Muscle of leg (tissue), 11 donors: Measurements from ENCODE around the gene SH3BP4. TPM values are rescaled to one million over a fixed set of nuclear protein-coding genes. Genes with fewer than 3 reads are reported as not detected.

Source experiments
- DNase-seq: peaks from one replicate; pipeline ENCODE4 v3.0.0; 2013
- H3K27ac ChIP-seq: one replicate; pipeline ENCODE4 v1.5.1; 2013; ENCODE audit warnings: mild to moderate bottlenecking, low read length, control low read depth
- H3K27me3 ChIP-seq: one replicate; pipeline ENCODE4 v1.6.1; 2013; ENCODE audit warnings: low read length; ENCODE audit not compliant: control insufficient read depth, insufficient read depth
- H3K36me3 ChIP-seq: one replicate; pipeline ENCODE4 v1.6.1; 2013; ENCODE audit warnings: low read length; ENCODE audit not compliant: control insufficient read depth, insufficient read depth
- H3K4me1 ChIP-seq: one replicate; pipeline ENCODE4 v1.6.1; 2013; ENCODE audit warnings: low read length; ENCODE audit not compliant: control insufficient read depth, insufficient read depth
- H3K4me3 ChIP-seq: one replicate; pipeline ENCODE4 v1.5.1; 2013; ENCODE audit warnings: low read length, control low read depth
- H3K9me3 ChIP-seq: replicated peaks from 2 replicates; pipeline ENCODE4 v1.6.1; 2013; ENCODE audit warnings: low read depth, low read length; ENCODE audit not compliant: control insufficient read depth
- WGBS: methylation state at CpG from one replicate; pipeline ENCODE4 v1.1.5; 2013; ENCODE audit warnings: missing lambda C conversion rate; ENCODE audit not compliant: insufficient coverage; 5-methylcytosine and 5-hydroxymethylcytosine counted together
- polyA plus RNA-seq, 8 donors: library from polyadenylated mRNA; unstranded; fragments of 120-200 nt; gene quantifications; one replicate each; pipeline versions ENCODE4 v1.2.1 to v1.2.3, GENCODE V29; 2013; ENCODE audit warnings: inconsistent platforms in 1 of 8, low replicate concordance in 1 of 8; ENCODE audit not compliant: insufficient read length in 8 of 8, insufficient read depth in 1 of 8
- total RNA-seq: library from RNA; stranded (reverse); fragments of 120-200 nt; gene quantifications from one replicate; pipeline ENCODE4 v1.2.4, GENCODE V29; 2013

SH3BP4 gene
- total and polyA plus RNA-seq, 9 donors: 10.2 to 20.4 (median 14.8) TPM

- no peak overlapping the region for H3K4me3 ChIP-seq
- DNase-seq: no peak
- no peaks in the 10 kb centered on the region for H3K36me3 ChIP-seq
- no peak overlapping the region for H3K27ac ChIP-seq
- no peaks in the 10 kb centered on the region for H3K9me3 ChIP-seq
- no peaks in the 10 kb centered on the region for H3K4me1 ChIP-seq
- no peaks in the 10 kb centered on the region for H3K27me3 ChIP-seq
- 64% methylated on average over 4 of the region's 6 CpGs for WGBS
Observed at GRCh38 chr2:235073868-235074413, 122.1 kb downstream of the SH3BP4 start.

- 83% methylated on average over 1 of the region's 5 CpGs for WGBS
- H3K4me3 ChIP-seq: no peak overlapping the region
- no peaks in the 10 kb centered on the region for H3K9me3 ChIP-seq
- H3K36me3 ChIP-seq: no peaks in the 10 kb centered on the region
- no peaks in the 10 kb centered on the region for H3K27me3 ChIP-seq
- no peak overlapping the region for H3K27ac ChIP-seq
- H3K4me1 ChIP-seq: no peaks in the 10 kb centered on the region
- DNase-seq: no peak
Observed at GRCh38 chr2:235077046-235077445, 125.2 kb downstream of the SH3BP4 start.

- Histone ChIP-seq H3K27me3 (no peaks in the 10 kb centered on the region), H3K36me3 (no peaks in the 10 kb centered on the region), H3K4me3 (no peak overlapping the region), H3K9me3 (no peaks in the 10 kb centered on the region), H3K4me1 (no peaks in the 10 kb centered on the region), H3K27ac (no peak overlapping the region)
- 60% methylated on average over 1 of the region's 4 CpGs for WGBS
- no peak for DNase-seq
Observed at GRCh38 chr2:235078182-235078581, 126.4 kb downstream of the SH3BP4 start.

- no peaks in the 10 kb centered on the region for H3K36me3 ChIP-seq
- no peak overlapping the region for H3K27ac ChIP-seq
- no peaks in the 10 kb centered on the region for H3K9me3 ChIP-seq
- no peak overlapping the region for H3K4me3 ChIP-seq
- DNase-seq: no peak
- H3K27me3 ChIP-seq: no peaks in the 10 kb centered on the region
- 92% methylated on average over 8 of the region's 8 CpGs for WGBS
- H3K4me1 ChIP-seq: peaks cover 1% of the 10 kb centered on the region
Observed at GRCh38 chr2:235078914-235079472, 127.2 kb downstream of the SH3BP4 start.

- WGBS: no CpG with 5 or more reads among the region's 2 CpGs
- Histone ChIP-seq H3K36me3 (no peaks in the 10 kb centered on the region), H3K4me3 (no peak overlapping the region), H3K27ac (no peak overlapping the region), H3K27me3 (no peaks in the 10 kb centered on the region), H3K4me1 (peaks cover 2% of the 10 kb centered on the region), H3K9me3 (peaks cover 3% of the 10 kb centered on the region)
- no peak for DNase-seq
Observed at GRCh38 chr2:235080101-235080500, 128.3 kb downstream of the SH3BP4 start.

GRCh38 chr2:235082578-235083338 is 130.9 kb downstream of the SH3BP4 start:
- H3K4me1 ChIP-seq: peaks cover 13% of the 10 kb centered on the region
- H3K27ac ChIP-seq: no peak overlapping the region
- no peaks in the 10 kb centered on the region for H3K36me3 ChIP-seq
- H3K9me3 ChIP-seq: peaks cover 3% of the 10 kb centered on the region
- WGBS: 50% methylated on average over 4 of the region's 8 CpGs
- no peak overlapping the region for H3K4me3 ChIP-seq
- H3K27me3 ChIP-seq: peaks cover 3% of the 10 kb centered on the region
- DNase-seq: no peak

GRCh38 chr2:235083822-235084221 is 132.0 kb downstream of the SH3BP4 start:
- H3K36me3 ChIP-seq: no peaks in the 10 kb centered on the region
- H3K27ac ChIP-seq: no peak overlapping the region
- peaks cover 3% of the 10 kb centered on the region for H3K27me3 ChIP-seq
- H3K4me1 ChIP-seq: peaks cover 22% of the 10 kb centered on the region
- peaks cover 3% of the 10 kb centered on the region for H3K9me3 ChIP-seq
- DNase-seq: no peak
- no peak overlapping the region for H3K4me3 ChIP-seq
- no CpG with 5 or more reads among the region's 3 CpGs for WGBS

- no peaks in the 10 kb centered on the region for H3K36me3 ChIP-seq
- WGBS: 94% methylated on average over 5 of the region's 5 CpGs
- H3K27ac ChIP-seq: no peak overlapping the region
- no peak overlapping the region for H3K4me3 ChIP-seq
- H3K4me1 ChIP-seq: peaks cover 22% of the 10 kb centered on the region
- peaks cover 3% of the 10 kb centered on the region for H3K9me3 ChIP-seq
- no peak for DNase-seq
- H3K27me3 ChIP-seq: peaks cover 3% of the 10 kb centered on the region
Observed at GRCh38 chr2:235084424-235084823, 132.6 kb downstream of the SH3BP4 start.

- Histone ChIP-seq H3K36me3 (no peaks in the 10 kb centered on the region), H3K4me3 (no peak overlapping the region), H3K27ac (no peak overlapping the region), H3K9me3 (peaks cover 3% of the 10 kb centered on the region), H3K27me3 (peaks cover 3% of the 10 kb centered on the region), H3K4me1 (peaks cover 22% of the 10 kb centered on the region)
- 20% methylated on average over 1 of the region's 1 CpG for WGBS
- no peak for DNase-seq
Observed at GRCh38 chr2:235085476-235085875, 133.7 kb downstream of the SH3BP4 start.

- Histone ChIP-seq H3K36me3 (no peaks in the 10 kb centered on the region), H3K27ac (no peak overlapping the region), H3K4me3 (no peak overlapping the region), H3K27me3 (peaks cover 3% of the 10 kb centered on the region), H3K4me1 (peaks cover 22% of the 10 kb centered on the region), H3K9me3 (peaks cover 3% of the 10 kb centered on the region)
- 72% methylated on average over 13 of the region's 15 CpGs for WGBS
- DNase-seq: no peak
Observed at GRCh38 chr2:235086481-235087184, 134.8 kb downstream of the SH3BP4 start.
